ENCODE results near the gene FLAD1.

- TF ChIP-seq CTCF (IDR thresholded peaks at IDR 0.05 in 4 of 5, conservative IDR thresholded peaks at IDR 0.05 in 1 of 5) (no peak), POLR2A (IDR thresholded peaks at IDR 0.05) (no peak)
Measured at GRCh38 chr1:154934358-154934948, 48.7 kb upstream of the FLAD1 start.

All from gastrocnemius medialis (tissue), 4 donors.